Breast epithelium (tissue), 4 donors: Measurements from ENCODE around the gene FOXC2. TPM values are rescaled to one million over a fixed set of nuclear protein-coding genes. Genes with fewer than 3 reads are reported as not detected.

ENCODE experiments used
- DNase-seq, 2 donors: peaks; one replicate each; pipeline ENCODE4 v3.0.0-alpha.2; 2019; ENCODE audit warnings: low spot score in 2 of 2
- H3K27ac ChIP-seq, 2 donors: fragments of 200-600 bp; sonication (generic) in 1 of 2; one replicate each; pipeline ENCODE4 v1.5.1; 2016 to 2019; ENCODE audit warnings: mild to moderate bottlenecking in 1 of 2
- H3K27me3 ChIP-seq, 2 donors: fragments of 200-600 bp; sonication (generic) in 1 of 2; one replicate each; pipeline versions ENCODE4 v1.5.1 to v1.6.0; 2017 to 2019; ENCODE audit warnings: control low read depth in 1 of 2, mild to moderate bottlenecking in 1 of 2
- H3K36me3 ChIP-seq: fragments of 200-600 bp; one replicate; pipeline ENCODE4 v1.5.1; 2019
- H3K4me1 ChIP-seq, 2 donors: fragments of 200-600 bp; sonication (generic); one replicate each; pipeline ENCODE4 v1.5.1; 2016 to 2019; ENCODE audit warnings: control low read depth in 1 of 2
- H3K4me3 ChIP-seq, 3 donors: fragments of 200-600 bp; sonication (generic); 1 replicate in 2 of 3; 2 replicates in 1 of 3; pipeline ENCODE4 v1.5.1; 2016 to 2019; ENCODE audit warnings: mild to moderate bottlenecking in 3 of 3, moderate library complexity in 2 of 3
- H3K9me3 ChIP-seq, 2 donors: fragments of 200-600 bp; sonication (generic) in 1 of 2; one replicate each; pipeline ENCODE4 v1.5.1; 2016 to 2019; ENCODE audit warnings: control low read depth in 1 of 2
- POLR2A ChIP-seq: fragments of 450-650 bp; IDR thresholded peaks from one replicate; pipeline ENCODE4 v1.6.1; 2016; ENCODE audit warnings: antibody characterized with exemption, mild to moderate bottlenecking, moderate library complexity
- POLR2AphosphoS5 ChIP-seq, 3 donors: sonication (generic); formaldehyde crosslinking; IDR thresholded peaks; one replicate each; pipeline ENCODE4 v1.6.1; 2017; ENCODE audit warnings: antibody characterized with exemption in 3 of 3
- intact Hi-C: fragments of 100-400 bp; cut with DNase I; formaldehyde crosslinking; loops from one replicate; pipeline ENCODE4 v1.15.1; 2023; ENCODE audit warnings: low total_unique reads
- total RNA-seq, 3 donors: library from RNA; depleted of rRNA; stranded (reverse); fragments of >200 nt; gene quantifications; one replicate each; pipeline ENCODE4 v1.1.0, GENCODE V29; 2016
- TF ChIP-seq, protein P1 (sequence below), 3 donors: fragments of 450-650 bp; IDR thresholded peaks; one replicate each; pipeline ENCODE4 v1.5.1; 2016 to 2017; ENCODE audit warnings: antibody characterized with exemption in 3 of 3, mild to moderate bottlenecking in 3 of 3, moderate library complexity in 3 of 3

FOXC2 gene
- total RNA-seq, 3 donors from 2014 or later = 0.15 to 0.98 (median 0.32) TPM

DNA sequence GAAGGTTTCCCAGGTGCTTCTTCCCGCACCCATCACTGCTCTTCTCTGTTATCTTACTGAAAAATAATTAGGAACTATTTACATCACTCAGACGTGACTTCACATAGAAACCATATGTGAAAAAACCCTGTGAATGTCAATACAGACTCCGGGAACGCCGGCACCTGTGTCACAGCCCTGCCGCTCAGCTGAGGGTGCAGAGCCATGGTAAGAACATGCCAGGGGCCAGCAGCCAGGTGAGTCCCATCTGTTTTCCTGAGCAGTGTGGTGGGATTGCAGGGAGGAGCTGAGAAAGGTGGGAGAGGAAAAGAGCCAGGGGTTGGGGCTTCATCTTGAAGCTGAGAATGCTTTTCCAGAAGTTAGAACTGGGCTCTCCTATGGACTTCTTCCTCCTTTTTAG is 42.6 kb upstream of the FOXC2 start:
- DNase-seq = no peak
- intact Hi-C loops = loop anchor here (5.0 kb wide), 1 partner anchor 182 kb away; no protein-coding TSS in a partner anchor

DNA sequence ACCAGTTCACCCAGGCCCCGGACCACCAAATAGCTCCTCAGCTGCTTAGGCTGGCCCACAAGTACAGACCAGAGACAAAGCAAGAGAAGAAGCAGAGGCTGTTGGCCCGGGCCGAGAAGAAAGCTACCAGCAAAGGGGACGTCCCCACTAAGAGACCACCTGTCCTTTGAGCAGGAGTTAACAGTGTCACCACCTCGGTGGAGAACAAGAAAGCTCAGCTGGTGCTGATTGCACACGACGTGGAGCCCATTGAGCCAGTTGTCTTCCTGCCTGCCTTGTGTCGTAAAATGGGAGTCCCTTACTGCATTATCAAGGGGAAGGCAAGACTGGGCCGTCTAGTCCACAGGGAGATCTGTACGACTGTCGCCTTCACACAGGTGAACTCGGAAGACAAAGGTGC is 40.9 kb upstream of the FOXC2 start:
- intact Hi-C loops = no loop called here

More for the DNA sequence above, 42.6 kb upstream of the FOXC2 start:
- no peak overlapping the region for H3K27ac ChIP-seq
- no peaks in the 10 kb centered on the region for H3K4me1 ChIP-seq
- TF ChIP-seq POLR2AphosphoS5 (IDR thresholded peaks at IDR 0.05) = no peak
- TF ChIP-seq POLR2A = no peak
- TF ChIP-seq, protein P1, sequence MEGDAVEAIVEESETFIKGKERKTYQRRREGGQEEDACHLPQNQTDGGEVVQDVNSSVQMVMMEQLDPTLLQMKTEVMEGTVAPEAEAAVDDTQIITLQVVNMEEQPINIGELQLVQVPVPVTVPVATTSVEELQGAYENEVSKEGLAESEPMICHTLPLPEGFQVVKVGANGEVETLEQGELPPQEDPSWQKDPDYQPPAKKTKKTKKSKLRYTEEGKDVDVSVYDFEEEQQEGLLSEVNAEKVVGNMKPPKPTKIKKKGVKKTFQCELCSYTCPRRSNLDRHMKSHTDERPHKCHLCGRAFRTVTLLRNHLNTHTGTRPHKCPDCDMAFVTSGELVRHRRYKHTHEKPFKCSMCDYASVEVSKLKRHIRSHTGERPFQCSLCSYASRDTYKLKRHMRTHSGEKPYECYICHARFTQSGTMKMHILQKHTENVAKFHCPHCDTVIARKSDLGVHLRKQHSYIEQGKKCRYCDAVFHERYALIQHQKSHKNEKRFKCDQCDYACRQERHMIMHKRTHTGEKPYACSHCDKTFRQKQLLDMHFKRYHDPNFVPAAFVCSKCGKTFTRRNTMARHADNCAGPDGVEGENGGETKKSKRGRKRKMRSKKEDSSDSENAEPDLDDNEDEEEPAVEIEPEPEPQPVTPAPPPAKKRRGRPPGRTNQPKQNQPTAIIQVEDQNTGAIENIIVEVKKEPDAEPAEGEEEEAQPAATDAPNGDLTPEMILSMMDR (IDR thresholded peaks at IDR 0.05) = no peak
- peaks cover 0 to 35% of the 10 kb centered on the region in 2 donors for H3K27me3 ChIP-seq
- H3K36me3 ChIP-seq = no peaks in the 10 kb centered on the region
- H3K4me3 ChIP-seq = no peak overlapping the region
- H3K9me3 ChIP-seq = no peaks in the 10 kb centered on the region

DNA sequence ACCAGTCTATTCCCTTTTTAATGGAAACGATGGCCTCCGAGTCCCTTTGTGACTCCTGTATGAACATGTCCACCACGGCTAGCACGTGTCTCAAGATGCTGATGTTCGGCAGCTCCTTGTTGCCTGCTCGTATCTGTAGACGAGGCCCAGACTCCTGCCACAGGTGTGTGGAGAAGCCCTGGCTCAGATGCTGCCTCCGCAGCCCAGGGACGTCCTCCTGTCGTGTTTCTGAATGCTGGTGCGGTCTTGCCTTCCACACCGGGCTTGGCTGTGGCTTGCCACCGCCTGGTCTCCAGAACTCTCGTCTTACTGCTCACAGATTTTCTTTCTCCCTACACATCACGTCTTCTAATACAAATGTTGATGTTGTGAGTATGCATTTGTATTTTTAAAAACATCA is 39.3 kb upstream of the FOXC2 start:
- Histone ChIP-seq H3K36me3 (no peaks in the 10 kb centered on the region), H3K9me3 (no peaks in the 10 kb centered on the region), H3K4me3 (no peak overlapping the region), H3K4me1 (no peaks in the 10 kb centered on the region), H3K27ac (no peak overlapping the region), H3K27me3 (peaks cover 0 to 2% of the 10 kb centered on the region in 2 donors)
- DNase-seq = no peak
- intact Hi-C loops = no loop called here
- TF ChIP-seq POLR2A (no peak), POLR2AphosphoS5 (IDR thresholded peaks at IDR 0.05) (no peak)
- TF ChIP-seq, protein P1 (IDR thresholded peaks at IDR 0.05) = no peak

More for the DNA sequence above, 40.9 kb upstream of the FOXC2 start:
- Histone ChIP-seq H3K4me3 (no peak overlapping the region), H3K27ac (no peak overlapping the region), H3K27me3 (peaks cover 0 to 19% of the 10 kb centered on the region in 2 donors), H3K4me1 (no peaks in the 10 kb centered on the region), H3K9me3 (no peaks in the 10 kb centered on the region), H3K36me3 (no peaks in the 10 kb centered on the region)
- DNase-seq = no peak
- TF ChIP-seq, protein P1 (IDR thresholded peaks at IDR 0.05) = no peak
- no peak for TF ChIP-seq POLR2A
- TF ChIP-seq POLR2AphosphoS5 (IDR thresholded peaks at IDR 0.05) = no peak

DNA sequence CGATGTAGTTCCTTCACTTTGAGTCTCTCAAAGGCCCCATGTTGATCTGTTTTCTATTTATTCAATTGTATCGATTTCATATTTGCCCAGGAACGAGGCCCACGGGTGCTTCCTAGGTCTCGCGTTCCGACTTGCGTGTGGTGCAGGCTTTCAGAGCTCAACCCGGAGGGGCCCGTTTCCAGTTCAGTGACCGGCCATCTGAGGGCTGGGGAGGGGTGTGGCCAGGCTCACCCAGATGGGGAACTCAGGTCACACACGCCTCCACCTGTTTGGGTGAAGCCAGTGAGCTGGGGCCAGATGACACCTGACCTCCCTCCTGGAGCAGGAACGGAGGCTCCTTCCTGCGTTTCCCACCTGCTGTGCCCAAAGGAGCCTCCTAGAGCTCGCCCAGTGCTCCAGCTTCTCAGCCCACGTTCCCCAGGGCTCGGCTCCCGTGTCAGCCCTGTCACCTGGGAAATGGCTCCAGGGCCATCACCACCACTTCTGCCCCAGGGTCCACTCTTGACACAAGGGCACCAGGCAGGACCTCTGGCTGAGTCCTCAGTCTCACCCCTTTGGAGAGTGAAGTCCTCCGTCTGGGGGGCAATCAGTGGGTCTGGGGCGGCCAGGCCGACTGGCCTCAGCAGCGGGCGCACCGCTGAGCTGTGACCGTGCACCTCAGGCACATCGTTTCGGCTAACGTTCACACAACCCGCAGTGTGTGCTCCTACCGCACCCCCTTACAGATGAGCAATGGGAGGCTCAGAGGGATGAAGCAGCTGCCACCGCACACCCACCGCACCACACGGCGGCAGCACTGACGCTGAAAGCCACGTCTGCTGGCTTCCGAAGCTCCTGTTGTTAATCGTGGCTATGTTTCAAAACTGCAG is 38.3 kb upstream of the FOXC2 start:
- Histone ChIP-seq H3K4me1 (no peaks in the 10 kb centered on the region), H3K27me3 (no peaks in the 10 kb centered on the region), H3K4me3 (no peak overlapping the region), H3K27ac (no peak overlapping the region), H3K36me3 (no peaks in the 10 kb centered on the region), H3K9me3 (no peaks in the 10 kb centered on the region)
- TF ChIP-seq, protein P1 (IDR thresholded peaks at IDR 0.05) = no peak
- TF ChIP-seq POLR2AphosphoS5 (IDR thresholded peaks at IDR 0.05) = no peak
- TF ChIP-seq POLR2A = no peak
- intact Hi-C loops = no loop called here
- DNase-seq = no peak

DNA sequence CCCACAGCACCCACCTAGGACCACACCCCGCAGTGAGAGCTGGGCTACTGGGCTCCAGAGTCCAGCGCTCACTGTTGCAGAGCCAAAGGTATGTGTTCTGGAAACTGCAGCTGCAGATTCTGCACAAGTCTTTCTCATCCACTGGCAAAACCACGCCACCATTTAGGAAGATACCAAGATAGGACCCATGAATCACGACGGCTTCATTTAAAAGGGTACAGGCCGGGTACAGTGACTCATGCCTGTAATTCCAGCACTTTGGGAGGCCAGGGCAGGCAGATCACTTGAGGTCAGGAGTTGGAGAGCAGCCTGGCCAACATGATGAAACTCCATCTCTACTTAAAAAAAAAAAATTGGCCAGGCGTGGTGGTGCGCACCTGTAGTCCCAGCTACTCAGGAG is 37.5 kb upstream of the FOXC2 start:
- DNase-seq = no peak
- intact Hi-C loops = no loop called here
- Histone ChIP-seq H3K36me3 (no peaks in the 10 kb centered on the region), H3K27ac (no peak overlapping the region), H3K9me3 (no peaks in the 10 kb centered on the region), H3K4me1 (no peaks in the 10 kb centered on the region), H3K4me3 (no peak overlapping the region), H3K27me3 (no peaks in the 10 kb centered on the region)
- TF ChIP-seq, protein P1 (IDR thresholded peaks at IDR 0.05) = no peak
- no peak for TF ChIP-seq POLR2A
